H1 (cell line): Measurements from ENCODE around the gene ADARB2. TPM values are rescaled to one million over a fixed set of nuclear protein-coding genes. Genes with fewer than 3 reads are reported as not detected.

Experiments used
- CTCF ChIA-PET: fragments of 300-600 bp; sonication (Branson Sonifier 250); formaldehyde crosslinking; loops from one replicate; lab custom pipeline; 2021; ENCODE audit not compliant: partially characterized antibody; lab: Charles Lee
- POLR2A ChIA-PET: fragments of 300-600 bp; sonication (Branson Sonifier 250); formaldehyde crosslinking; loops from one replicate; lab custom pipeline; 2021; ENCODE audit warnings: inconsistent platforms; ENCODE audit not compliant: partially characterized antibody; lab: Charles Lee
- DNase-seq, 2 experiments: peaks; one replicate each; pipeline versions ENCODE4 v3.0.0 to v3.0.0-alpha.2; 2010 to 2022; ENCODE audit warnings: low spot score in 2 of 2, low read depth in 1 of 2, mixed read lengths in 1 of 2
- FAIRE-seq: peaks from 2 replicates; lab custom pipeline; 2011; peaks lifted over from hg19 to GRCh38; lab: Jason Lieb, UNC
- H2AFZ ChIP-seq: 2 replicates; pipeline ENCODE4 v1.8.1; 2012; ENCODE audit warnings: low read length, inconsistent platforms
- H2AK5ac ChIP-seq: 2 replicates; pipeline ENCODE4 v1.6.1; 2013; ENCODE audit warnings: low read depth, low read length
- H2BK120ac ChIP-seq: replicated peaks from 2 replicates; pipeline ENCODE3; 2013; ENCODE audit warnings: low read depth, low read length, inconsistent platforms
- H2BK12ac ChIP-seq: 2 replicates; pipeline ENCODE4 v1.6.1; 2013; ENCODE audit warnings: low read depth, low read length
- H2BK15ac ChIP-seq: 2 replicates; pipeline ENCODE4 v1.6.1; 2013; ENCODE audit warnings: low read length
- H2BK20ac ChIP-seq: 2 replicates; pipeline ENCODE4 v1.6.1; 2013; ENCODE audit warnings: low read length
- H2BK5ac ChIP-seq: 2 replicates; pipeline ENCODE4 v1.6.1; 2013; ENCODE audit warnings: low read depth, low read length
- H3K14ac ChIP-seq: 2 replicates; pipeline ENCODE4 v1.6.1; 2013; ENCODE audit warnings: inconsistent platforms; ENCODE audit not compliant: insufficient read length
- H3K18ac ChIP-seq: 2 replicates; pipeline ENCODE4 v1.6.1; 2013; ENCODE audit warnings: low read length; ENCODE audit errors: extremely low read depth
- H3K23ac ChIP-seq: 2 replicates; pipeline ENCODE4 v1.6.1; 2013; ENCODE audit warnings: inconsistent platforms; ENCODE audit not compliant: insufficient read length
- H3K23me2 ChIP-seq: 2 replicates; pipeline ENCODE4 v1.6.1; 2013; ENCODE audit warnings: low read depth, low read length
- H3K27ac ChIP-seq: 2 replicates; pipeline ENCODE4 v1.6.1; 2011; ENCODE audit warnings: low read depth, low read length, inconsistent platforms
- H3K27me3 ChIP-seq, 4 experiments: replicated peaks in 1 of 4; 1 replicate in 1 of 4; 2 replicates in 3 of 4; pipeline versions ENCODE4 v1.6.1 to v1.8.1; 2011 to 2013; ENCODE audit warnings: low read length in 3 of 4, mild to moderate bottlenecking in 3 of 4, inconsistent platforms in 2 of 4, mixed read lengths in 2 of 4, moderate library complexity in 1 of 4; ENCODE audit not compliant: control insufficient read depth in 3 of 4, insufficient read depth in 3 of 4; ENCODE audit errors: extremely low read depth in 1 of 4
- H3K36me3 ChIP-seq, 4 experiments: 2 replicates each; pipeline versions ENCODE4 v1.6.1 to v1.8.1; 2011 to 2013; ENCODE audit warnings: mild to moderate bottlenecking in 4 of 4, low read length in 3 of 4, moderate library complexity in 2 of 4, control low read depth in 1 of 4, inconsistent platforms in 1 of 4; ENCODE audit not compliant: insufficient read depth in 4 of 4, control insufficient read depth in 2 of 4
- H3K4ac ChIP-seq: replicated peaks from 2 replicates; pipeline ENCODE3; 2013; ENCODE audit warnings: low read length, low read depth, mixed read lengths, inconsistent platforms; ENCODE audit not compliant: insufficient read length
- H3K4me1 ChIP-seq, 4 experiments: replicated peaks in 1 of 4; 1 replicate in 1 of 4; 2 replicates in 3 of 4; pipeline versions ENCODE4 v1.6.1 to v1.8.1; 2011 to 2013; ENCODE audit warnings: low read length in 3 of 4, inconsistent platforms in 2 of 4, mixed read lengths in 1 of 4; ENCODE audit not compliant: insufficient read depth in 4 of 4, control insufficient read depth in 3 of 4
- H3K4me2 ChIP-seq, 2 experiments: 2 replicates each; pipeline versions ENCODE4 v1.6.1 to v1.8.1; 2011 to 2013; ENCODE audit warnings: low read depth in 2 of 2, low read length in 2 of 2, control low read depth in 1 of 2, inconsistent platforms in 1 of 2, mild to moderate bottlenecking in 1 of 2; ENCODE audit not compliant: insufficient read depth in 1 of 2
- H3K4me3 ChIP-seq, 4 experiments: fragments of 200-600, 300-600 bp in 1 of 4; sonication (generic), shearing (Covaris generic), sonication (Bioruptor Twin) in 1 of 4; 2 replicates each; pipeline versions ENCODE4 v1.5.1 to v1.8.1; 2011 to 2016; ENCODE audit warnings: low read length in 4 of 4, low read depth in 3 of 4, control low read depth in 2 of 4, inconsistent platforms in 2 of 4, mild to moderate bottlenecking in 2 of 4, mixed read lengths in 1 of 4, moderate library complexity in 1 of 4; ENCODE audit not compliant: insufficient read depth in 2 of 4; ENCODE audit errors: extremely low read depth in 1 of 4
- H3K56ac ChIP-seq: replicated peaks from 2 replicates; pipeline ENCODE3; 2013; ENCODE audit warnings: low read depth, mild to moderate bottlenecking, mixed read lengths, low read length, inconsistent platforms; ENCODE audit not compliant: insufficient read length
- H3K79me1 ChIP-seq: 2 replicates; pipeline ENCODE4 v1.6.1; 2013; ENCODE audit warnings: low read depth, low read length, control low read depth
- H3K79me2 ChIP-seq, 2 experiments: 2 replicates each; pipeline versions ENCODE4 v1.6.1 to v1.8.1; 2012 to 2013; ENCODE audit warnings: low read length in 2 of 2, mild to moderate bottlenecking in 2 of 2, inconsistent platforms in 1 of 2; ENCODE audit not compliant: insufficient read depth in 2 of 2, control insufficient read depth in 1 of 2
- H3K9ac ChIP-seq, 4 experiments: replicated peaks in 1 of 4; 1 replicate in 1 of 4; 2 replicates in 3 of 4; pipeline versions ENCODE4 v1.6.1 to v1.8.1; 2011 to 2013; ENCODE audit warnings: low read depth in 3 of 4, low read length in 3 of 4, control low read depth in 2 of 4, mild to moderate bottlenecking in 2 of 4, moderate library complexity in 2 of 4, inconsistent platforms in 1 of 4; ENCODE audit errors: extremely low read depth in 1 of 4
- H3K9me3 ChIP-seq, 2 experiments: 2 replicates each; pipeline versions ENCODE4 v1.6.1 to v1.8.1; 2012 to 2013; ENCODE audit warnings: mild to moderate bottlenecking in 2 of 2, moderate library complexity in 2 of 2, control low read depth in 1 of 2, inconsistent platforms in 1 of 2, low read depth in 1 of 2, low read length in 1 of 2, mixed read lengths in 1 of 2; ENCODE audit not compliant: insufficient read depth in 2 of 2
- H4K20me1 ChIP-seq, 2 experiments: replicated peaks in 1 of 2; 2 replicates each; pipeline versions ENCODE3 to v1.8.1; 2011 to 2013; ENCODE audit warnings: inconsistent platforms in 2 of 2, low read length in 2 of 2, mild to moderate bottlenecking in 1 of 2; ENCODE audit not compliant: insufficient read depth in 2 of 2, control insufficient read depth in 1 of 2
- H4K5ac ChIP-seq: 2 replicates; pipeline ENCODE4 v1.6.1; 2013; ENCODE audit warnings: low read length, low read depth, mixed read lengths, inconsistent platforms; ENCODE audit not compliant: insufficient read length
- H4K8ac ChIP-seq: 2 replicates; pipeline ENCODE4 v1.8.0; 2013; ENCODE audit warnings: mild to moderate bottlenecking, moderate library complexity, low read length, inconsistent platforms; ENCODE audit not compliant: insufficient read depth; ENCODE audit errors: extremely low read depth
- H4K91ac ChIP-seq: replicated peaks from 2 replicates; pipeline ENCODE3; 2013; ENCODE audit warnings: low read length, mixed read lengths, inconsistent platforms; ENCODE audit not compliant: insufficient read length
- BACH1 ChIP-seq: IDR thresholded peaks from 2 replicates; pipeline ENCODE4 v1.6.1; 2012; ENCODE audit warnings: low read length, improper control_type of control experiment
- MAX ChIP-seq: IDR thresholded peaks from 2 replicates; pipeline ENCODE4 v1.6.1; 2012; ENCODE audit warnings: inconsistent platforms
- POU5F1 ChIP-seq: IDR thresholded peaks from 2 replicates; pipeline ENCODE4 v1.6.1; 2011; ENCODE audit warnings: low read depth, mild to moderate bottlenecking, low read length, moderate library complexity
- WGBS, 2 experiments: shearing (Covaris generic) in 1 of 2; methylation state at CpG; one replicate each; pipeline versions ENCODE4 v1.1.6 to v1.1.7; 2013 to 2015; ENCODE audit warnings: low lambda C conversion rate in 2 of 2, mixed read lengths in 2 of 2, inconsistent platforms in 1 of 2, low coverage in 1 of 2, missing lambda C conversion rate in 1 of 2; ENCODE audit not compliant: insufficient replicate concordance in 2 of 2, insufficient coverage in 1 of 2, insufficient read length in 1 of 2; ENCODE audit errors: extremely low coverage in 1 of 2, missing lambda C conversion rate in 1 of 2; 5-methylcytosine and 5-hydroxymethylcytosine counted together
- polyA plus RNA-seq, 7 experiments: library from polyadenylated mRNA; depleted of rRNA in 3 of 7; stranded (reverse) in 5 of 7; unstranded in 2 of 7; fragments of >200 nt in 5 of 7; fragments of 200-250 nt in 2 of 7; gene quantifications; 1 replicate in 5 of 7; 2 replicates in 1 of 7; 4 replicates in 1 of 7; pipeline versions ENCODE4 v1.2.1 to v1.2.3, GENCODE V29; 2011 to 2013; ENCODE audit warnings: missing spikeins in 2 of 7, mixed read lengths in 2 of 7
- total RNA-seq: library from RNA; stranded (reverse); fragmentation: NEBNext Ultra II Directional; extraction: Animal tissue kit (Norgen Biotek cat#: 25700); gene quantifications from 2 replicates; pipeline ENCODE4 v1.2.1, GENCODE V29; 2021

The ADARB2 gene
- total and polyA plus RNA-seq, 2 of the 8 experiments (the other 6 are each of a cell fraction or from before 2014, with no cell fraction given) = 2.2 to 2.8 TPM

- FAIRE-seq = no peak
- CTCF ChIA-PET = no interaction called here
- TF ChIP-seq BACH1 (no peak), MAX (no peak), POU5F1 (no peak)
These were observed 570.5 kb downstream of the ADARB2 start for GRCh38 chr10:1166828-1167275.

More at GRCh38 chr10:1166828-1167275, 570.5 kb downstream of the ADARB2 start:
- no peak overlapping the region for H3K4ac ChIP-seq
- no peak overlapping the region for H2BK120ac ChIP-seq
- no peak overlapping the region for H4K8ac ChIP-seq
- H3K56ac ChIP-seq = no peak overlapping the region
- H4K91ac ChIP-seq = no peak overlapping the region
- no peaks in the 10 kb centered on the region for H3K79me2 ChIP-seq
- no peak overlapping the region for H2BK15ac ChIP-seq
- POLR2A ChIA-PET = no interaction called here
- no peaks in the 10 kb centered on the region for H3K4me1 ChIP-seq
- H3K9ac ChIP-seq = no peak overlapping the region
- no peak overlapping the region for H4K5ac ChIP-seq
- no peaks in the 10 kb centered on the region for H3K9me3 ChIP-seq
- no peaks in the 10 kb centered on the region for H3K36me3 ChIP-seq
- no peaks in the 10 kb centered on the region for H3K23me2 ChIP-seq
- H4K20me1 ChIP-seq = peaks cover 0 to 3% of the 10 kb centered on the region in 2 experiments
- H3K27ac ChIP-seq = no peak overlapping the region
- no peak overlapping the region for H3K4me2 ChIP-seq
- H3K4me3 ChIP-seq = no peak overlapping the region
- no peak overlapping the region for H2BK5ac ChIP-seq
- no peak for DNase-seq
- no peak overlapping the region for H2BK20ac ChIP-seq
- H3K79me1 ChIP-seq = no peaks in the 10 kb centered on the region
- no peak overlapping the region for H2AFZ ChIP-seq
- no peak overlapping the region for H3K23ac ChIP-seq
- WGBS, 2 experiments = 91% methylated on average over 9 of the region's 9 CpGs; no CpG with 5 or more reads in 1 of the 2 experiments
- no peak overlapping the region for H2AK5ac ChIP-seq
- peaks cover 0 to 5% (median 0%) of the 10 kb centered on the region in 4 experiments; a peak in 2 of 7 replicates for H3K27me3 ChIP-seq
- H3K14ac ChIP-seq = no peak overlapping the region
- H2BK12ac ChIP-seq = no peak overlapping the region
- H3K18ac ChIP-seq = no peak overlapping the region
